GM19395 (cell line): Measurements from ENCODE around the gene AKAP6.

Experiments used
- ATAC-seq: cut with Tn5 transposase; IDR thresholded peaks from one replicate; pipeline ENCODE4 v1.9.1; 2021; ENCODE audit warnings: mild to moderate bottlenecking, moderate library complexity; ENCODE audit not compliant: unreplicated experiment

The AKAP6 gene

DNA sequence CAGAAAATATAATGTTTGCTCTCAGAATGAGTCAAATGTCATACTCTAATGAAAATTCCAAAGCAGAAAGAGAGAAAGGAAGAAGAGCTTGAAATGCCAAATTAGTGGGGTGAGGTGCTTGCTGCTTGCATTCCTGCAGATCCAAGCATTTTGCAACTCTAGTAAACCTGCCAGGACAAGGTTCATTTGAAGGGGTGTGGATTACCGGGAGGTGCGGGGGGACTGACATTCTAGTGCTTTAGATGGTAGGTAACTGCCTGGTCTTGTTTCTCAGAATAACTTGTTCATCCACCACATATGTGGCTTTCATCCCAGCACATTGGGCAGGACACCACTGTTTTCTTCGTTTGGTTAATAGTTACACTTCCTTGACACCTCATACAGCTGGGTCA is 144.4 kb downstream of the AKAP6 start:
- ATAC-seq, result no peak

GRCh38 chr14:32474478-32475195 is 145.5 kb downstream of the AKAP6 start:
- ATAC-seq, result no peak

GRCh38 chr14:32476532-32476931 is 147.4 kb downstream of the AKAP6 start:
- ATAC-seq, result no peak

DNA sequence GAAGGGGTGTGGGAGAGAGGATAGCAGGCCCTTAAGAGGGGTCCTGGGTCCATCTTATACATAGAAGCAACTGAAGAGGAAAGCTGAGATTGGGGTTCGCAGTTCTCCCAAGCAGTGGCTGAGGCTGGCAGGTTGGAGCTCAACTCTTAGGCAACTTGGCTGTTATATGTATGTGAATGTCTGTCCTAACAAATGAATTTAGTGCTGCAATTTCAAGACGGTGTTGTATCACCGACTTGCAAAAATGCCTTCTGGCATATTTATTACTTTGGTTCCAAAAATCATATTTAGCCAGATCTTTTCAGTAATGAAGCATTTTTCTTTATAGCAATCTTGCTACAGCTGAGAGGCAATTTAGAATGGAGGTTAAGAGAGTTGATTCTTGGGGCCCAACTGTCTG is 148.3 kb downstream of the AKAP6 start:
- ATAC-seq, result no peak

- ATAC-seq, result no peak
Observed at GRCh38 chr14:32478050-32478449, 149.0 kb downstream of the AKAP6 start.

DNA sequence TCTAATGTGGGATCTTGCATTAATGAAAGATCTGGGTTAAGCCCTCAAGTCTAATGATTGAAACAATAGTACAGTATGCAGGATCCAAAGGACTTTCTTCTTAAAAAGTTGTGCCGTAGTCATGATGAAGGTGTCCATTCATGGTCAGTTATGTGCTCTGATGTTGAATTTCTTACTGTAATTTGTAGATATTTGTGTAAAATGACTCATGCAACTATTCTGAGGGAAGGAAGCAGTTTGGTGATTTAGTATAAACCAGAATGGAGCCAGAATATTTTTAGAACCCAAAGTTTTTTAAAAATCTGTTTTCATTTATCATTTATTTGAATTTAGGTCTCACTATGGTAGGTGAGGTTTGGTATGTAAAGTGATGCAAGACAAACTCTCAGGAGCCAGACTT is 151.2 kb downstream of the AKAP6 start:
- no peak for ATAC-seq

GRCh38 chr14:32481707-32482106 is 152.6 kb downstream of the AKAP6 start:
- ATAC-seq, result no peak

DNA sequence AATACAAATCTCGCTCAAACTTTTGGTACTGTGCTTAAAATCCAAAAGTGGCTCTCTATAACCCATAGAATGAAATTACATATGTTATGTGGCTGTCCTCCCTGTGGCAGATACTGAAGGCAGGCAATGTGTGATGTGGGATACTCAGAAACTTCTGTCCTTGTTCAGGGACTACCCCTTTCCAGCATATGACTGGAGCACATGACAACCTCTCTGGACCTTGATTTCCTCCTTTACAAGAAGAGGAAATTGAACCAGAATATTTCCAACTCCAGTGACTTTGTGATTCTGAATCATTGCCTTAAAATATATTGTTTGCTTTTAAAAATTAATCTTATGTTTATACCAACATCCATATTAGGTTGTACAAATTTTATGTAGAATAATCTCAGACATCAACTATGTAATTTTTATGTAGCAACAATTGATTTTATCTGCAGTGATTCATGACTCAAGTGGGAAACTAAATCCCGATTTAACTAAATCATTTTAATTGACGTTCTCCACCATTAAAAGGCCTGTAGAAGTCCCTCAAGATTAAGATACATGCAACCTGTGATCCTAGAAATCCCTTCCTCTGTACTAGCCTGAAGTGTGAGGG is 162.4 kb downstream of the AKAP6 start:
- no peak for ATAC-seq

DNA sequence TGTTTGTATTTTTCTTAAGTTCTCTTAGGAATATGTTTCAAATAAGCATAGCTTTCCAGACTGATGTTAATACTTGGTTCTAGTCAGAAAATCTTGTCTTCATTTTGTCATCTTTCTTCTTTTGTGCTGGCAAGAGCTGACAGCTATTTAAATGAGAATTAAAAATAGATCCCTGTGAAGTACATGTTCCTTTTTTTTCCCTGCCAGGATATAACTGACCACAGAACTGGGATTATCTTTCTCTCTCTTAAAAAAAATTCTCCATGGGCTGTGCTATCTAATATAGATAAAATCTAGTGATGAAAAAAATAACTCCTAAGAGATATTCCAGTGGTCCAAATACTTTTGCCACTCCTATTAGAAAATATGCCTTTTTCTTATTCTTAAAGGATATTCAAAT is 163.4 kb downstream of the AKAP6 start:
- no peak for ATAC-seq

GRCh38 chr14:32494609-32495434 is 165.7 kb downstream of the AKAP6 start:
- no peak for ATAC-seq

DNA sequence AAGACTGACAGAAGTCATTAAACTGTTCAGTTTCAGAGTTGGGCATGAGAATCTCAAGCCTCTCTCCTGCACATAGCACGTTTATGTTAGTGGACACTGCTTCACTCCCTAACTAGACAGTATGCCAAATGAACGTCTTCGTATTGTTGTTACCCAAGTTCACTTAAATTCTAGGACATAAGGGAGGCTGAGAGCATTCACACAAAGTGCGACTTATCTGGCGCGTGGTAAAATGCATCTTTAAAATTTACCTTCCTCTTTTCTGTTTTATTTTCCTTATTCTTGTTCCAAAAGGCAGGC is 166.3 kb downstream of the AKAP6 start:
- ATAC-seq, result no peak

GRCh38 chr14:32497248-32497647 is 168.2 kb downstream of the AKAP6 start:
- ATAC-seq, result no peak

DNA sequence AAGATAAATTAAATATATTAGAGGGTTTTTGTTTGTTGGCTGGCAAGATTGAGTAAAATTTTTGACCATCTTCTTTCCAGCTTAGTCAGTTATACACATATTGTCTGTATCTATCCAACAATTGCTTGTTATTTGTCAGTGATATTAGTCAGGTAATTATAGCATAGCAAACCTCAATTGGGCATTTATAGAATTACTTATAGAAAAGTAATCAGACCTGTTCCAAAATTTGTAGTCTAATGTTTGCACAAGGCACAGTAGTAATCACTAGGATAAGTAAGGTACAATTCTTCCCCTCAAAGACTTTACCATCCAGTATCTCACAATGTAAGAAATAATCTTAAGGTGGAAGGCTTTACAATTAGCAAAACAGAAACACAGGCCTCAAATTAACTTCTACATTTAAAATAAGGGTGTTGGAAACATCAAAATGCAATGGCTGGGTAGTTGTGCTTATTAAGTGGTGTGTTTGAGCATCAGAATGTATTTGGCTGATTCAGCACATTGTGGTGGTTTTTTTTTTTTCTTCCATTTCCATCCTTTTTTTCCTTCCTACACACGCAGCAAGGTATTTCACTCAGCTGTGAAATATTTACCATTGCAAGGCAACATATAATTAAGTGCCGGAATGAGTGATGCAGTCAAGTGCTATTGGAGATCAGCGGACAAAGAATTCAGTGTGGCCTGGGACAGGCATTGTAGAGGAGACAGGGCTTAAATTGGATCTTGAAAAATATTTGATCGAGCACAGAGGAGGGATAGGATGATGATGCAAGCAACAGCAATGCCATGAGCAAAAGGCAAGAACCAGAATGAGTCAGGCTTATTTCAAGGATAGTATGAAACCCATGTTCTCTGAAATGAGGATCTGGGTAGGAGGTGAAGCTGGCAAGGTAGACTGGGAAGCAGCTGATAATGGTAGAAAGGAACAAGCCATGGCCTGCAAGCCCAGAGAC is 178.2 kb downstream of the AKAP6 start:
- ATAC-seq, result no peak

DNA sequence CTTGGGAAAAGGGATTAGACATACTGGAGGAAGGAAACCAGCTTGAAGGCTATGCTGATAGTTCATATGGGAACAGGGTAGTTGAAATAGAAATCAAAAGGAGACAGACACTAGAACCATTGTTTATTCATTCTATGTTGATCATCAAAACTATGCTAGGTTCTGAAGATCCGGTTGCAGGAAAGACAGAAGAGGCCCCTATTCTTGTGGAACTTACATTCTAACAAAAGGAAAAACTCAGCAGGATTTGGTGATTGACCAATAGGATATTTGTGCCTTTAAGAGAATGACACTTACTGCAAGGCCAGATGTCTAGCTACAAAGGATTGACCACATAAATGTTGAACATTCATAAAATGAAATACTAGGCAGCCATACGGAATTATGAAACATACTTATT is 179.2 kb downstream of the AKAP6 start:
- ATAC-seq, result no peak

DNA sequence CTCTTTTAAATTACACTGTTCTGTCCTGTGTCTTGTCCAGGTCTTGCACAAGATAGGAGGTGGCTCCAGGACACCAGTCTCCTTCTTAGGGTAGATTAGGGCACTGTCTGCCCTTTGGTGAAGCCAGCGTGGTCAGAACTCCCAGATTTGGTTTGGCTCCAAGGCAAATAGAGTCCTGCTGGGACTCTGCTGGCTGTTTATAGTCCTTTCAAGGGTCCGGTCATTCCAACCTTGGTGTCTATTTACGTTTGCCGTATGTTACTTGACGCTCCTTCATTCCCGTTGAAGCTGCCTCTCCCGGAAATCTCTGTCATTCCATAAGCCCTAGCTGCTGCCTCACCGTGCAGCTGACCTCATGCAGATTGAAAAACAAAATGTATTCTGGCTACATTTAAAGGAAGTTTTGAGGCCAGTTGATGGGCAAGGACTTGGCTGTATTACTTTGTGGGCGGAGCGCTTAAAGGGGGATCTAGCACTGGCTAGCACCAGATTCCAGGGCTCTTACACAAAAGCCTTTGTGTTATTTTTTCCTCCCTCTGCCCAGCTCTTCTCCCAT is 180.6 kb downstream of the AKAP6 start:
- no peak for ATAC-seq

DNA sequence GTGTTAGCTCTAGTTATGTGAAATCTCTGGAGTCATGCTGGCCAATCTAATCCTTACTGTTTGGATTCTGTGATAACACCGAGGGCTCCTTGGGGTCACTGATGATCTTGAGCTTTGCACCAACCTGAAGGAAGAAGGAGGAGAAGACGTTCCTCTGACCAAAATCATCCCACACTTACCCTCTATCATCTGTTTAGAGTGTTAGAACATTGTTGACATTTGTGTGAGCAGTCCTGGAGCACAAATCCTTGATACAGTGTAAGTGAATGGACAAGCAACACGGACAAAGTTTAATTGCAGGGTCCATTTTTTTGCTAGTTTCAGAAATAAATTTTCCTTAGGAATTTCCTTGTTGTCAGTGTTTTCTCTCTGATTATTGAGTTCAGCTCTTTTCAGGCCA is 181.7 kb downstream of the AKAP6 start:
- no peak for ATAC-seq

- ATAC-seq, result no peak
Observed at GRCh38 chr14:32512348-32512747, 183.2 kb downstream of the AKAP6 start.

GRCh38 chr14:32512813-32513212 is 183.7 kb downstream of the AKAP6 start:
- ATAC-seq, result no peak

DNA sequence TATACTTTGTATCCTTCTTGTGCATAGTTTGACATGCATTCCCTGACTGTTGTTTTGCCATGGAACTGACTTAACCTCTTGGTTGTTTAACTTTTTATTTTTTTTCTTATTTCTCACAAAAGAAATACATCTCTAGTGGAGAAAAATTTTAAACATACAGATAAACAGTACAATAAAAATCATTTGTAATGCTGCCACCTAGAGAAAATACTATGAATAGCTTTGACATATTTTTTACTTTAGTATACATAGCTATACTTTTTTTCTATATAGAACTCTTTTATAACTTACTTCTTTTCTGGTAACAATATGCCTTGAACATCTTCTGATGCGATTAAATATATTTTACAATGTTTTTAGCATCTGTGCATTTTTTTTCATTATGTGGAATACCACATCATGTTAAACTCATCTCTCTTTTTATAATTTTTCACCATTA is 184.5 kb downstream of the AKAP6 start:
- ATAC-seq, result no peak

DNA sequence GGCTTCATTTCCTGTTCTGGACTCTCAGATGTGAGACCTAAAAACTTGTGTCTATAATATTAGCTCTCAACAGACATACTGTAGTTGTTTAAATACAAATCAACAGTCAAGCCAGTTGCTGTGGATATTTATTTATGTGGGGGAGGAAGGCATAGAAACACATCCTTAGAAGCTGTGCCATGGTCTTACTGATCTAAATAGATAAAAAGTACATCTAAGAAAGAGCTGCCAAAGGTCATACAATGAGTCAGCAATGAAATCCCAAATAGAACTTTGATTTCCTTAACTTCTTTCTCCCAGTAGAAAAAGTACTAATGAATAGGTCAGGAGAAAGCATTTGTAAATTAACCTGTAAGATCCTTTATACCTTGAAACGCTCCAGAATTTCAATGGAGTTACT is 185.1 kb downstream of the AKAP6 start:
- no peak for ATAC-seq

DNA sequence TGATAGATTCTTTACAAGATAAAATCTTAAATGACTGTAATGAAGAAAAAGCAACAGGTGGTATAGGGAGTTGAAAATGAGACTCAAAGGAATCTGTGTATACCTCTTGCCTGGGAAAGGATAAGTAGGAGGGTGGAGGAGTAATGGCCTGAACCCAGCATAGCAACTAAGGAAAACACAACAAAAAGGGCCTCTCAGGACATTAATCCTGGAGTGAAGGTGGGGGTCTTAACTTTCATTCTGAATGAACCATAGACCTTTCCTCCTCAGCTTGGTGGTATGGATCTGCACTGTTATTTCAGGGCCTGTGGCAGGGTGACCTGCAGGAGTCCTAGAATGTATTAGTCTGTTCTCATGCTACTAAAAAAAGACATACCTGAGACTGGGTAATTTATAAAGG is 185.6 kb downstream of the AKAP6 start:
- no peak for ATAC-seq
